HG03469 (cell line): ENCODE results near the gene LCN10.

Experiments used
- ATAC-seq: cut with Tn5 transposase; IDR thresholded peaks from one replicate; pipeline ENCODE4 v1.9.1; 2021; ENCODE audit warnings: mild to moderate bottlenecking, moderate library complexity, moderate number of reproducible peaks; ENCODE audit not compliant: unreplicated experiment

The LCN10 gene

DNA sequence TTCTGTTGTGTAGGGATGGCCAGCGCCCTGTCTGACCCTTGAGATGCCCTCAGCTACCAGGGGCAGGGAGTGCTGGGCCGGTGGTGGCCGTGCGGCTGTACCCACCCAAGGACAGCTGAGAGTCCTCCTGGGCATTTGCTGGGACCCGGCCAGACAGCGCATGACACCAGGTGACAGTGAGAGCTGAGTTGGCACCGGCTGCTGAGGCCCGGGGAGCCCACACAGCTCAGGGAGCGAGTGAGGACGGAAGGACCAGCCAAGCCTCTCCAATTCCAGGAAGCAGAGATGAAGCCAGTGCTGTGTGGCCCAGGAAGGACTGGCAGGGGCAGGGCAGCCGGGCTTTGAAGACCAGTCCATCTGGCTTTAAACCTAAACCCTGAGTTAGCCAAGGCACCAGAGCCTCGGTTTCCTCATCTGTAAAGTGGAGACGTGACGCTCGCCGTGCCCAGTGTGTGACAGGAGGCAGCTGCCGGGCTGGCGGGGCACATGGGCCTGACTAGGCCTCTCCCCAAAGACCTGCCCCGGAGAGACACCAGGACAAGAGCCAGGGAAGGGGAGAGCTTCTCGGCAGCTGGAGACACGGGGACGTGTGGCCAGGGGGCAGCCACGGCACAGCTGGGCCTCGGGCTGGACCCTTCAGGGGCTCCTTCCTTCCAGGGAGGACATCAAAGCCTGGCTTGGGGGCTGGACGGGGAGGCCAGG is 52.5 kb downstream of the LCN10 start:
- no peak for ATAC-seq

DNA sequence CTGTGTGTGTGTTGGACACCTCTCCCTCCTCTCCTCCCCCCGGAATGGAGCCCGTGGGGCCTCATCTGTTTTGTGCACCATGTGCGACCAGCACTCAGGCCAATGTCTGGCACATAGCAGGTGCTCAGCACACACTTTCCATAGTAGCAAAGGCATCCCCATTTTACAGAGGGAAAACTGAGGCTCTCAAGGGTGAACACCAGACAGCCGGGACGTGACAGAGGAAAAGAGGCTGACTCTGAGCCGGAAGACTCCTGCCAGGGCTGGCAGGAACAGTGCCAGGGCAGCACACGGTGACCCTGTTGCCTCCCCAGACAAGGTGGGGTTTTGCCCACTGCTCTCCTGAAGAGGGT is 53.7 kb downstream of the LCN10 start:
- no peak for ATAC-seq

DNA sequence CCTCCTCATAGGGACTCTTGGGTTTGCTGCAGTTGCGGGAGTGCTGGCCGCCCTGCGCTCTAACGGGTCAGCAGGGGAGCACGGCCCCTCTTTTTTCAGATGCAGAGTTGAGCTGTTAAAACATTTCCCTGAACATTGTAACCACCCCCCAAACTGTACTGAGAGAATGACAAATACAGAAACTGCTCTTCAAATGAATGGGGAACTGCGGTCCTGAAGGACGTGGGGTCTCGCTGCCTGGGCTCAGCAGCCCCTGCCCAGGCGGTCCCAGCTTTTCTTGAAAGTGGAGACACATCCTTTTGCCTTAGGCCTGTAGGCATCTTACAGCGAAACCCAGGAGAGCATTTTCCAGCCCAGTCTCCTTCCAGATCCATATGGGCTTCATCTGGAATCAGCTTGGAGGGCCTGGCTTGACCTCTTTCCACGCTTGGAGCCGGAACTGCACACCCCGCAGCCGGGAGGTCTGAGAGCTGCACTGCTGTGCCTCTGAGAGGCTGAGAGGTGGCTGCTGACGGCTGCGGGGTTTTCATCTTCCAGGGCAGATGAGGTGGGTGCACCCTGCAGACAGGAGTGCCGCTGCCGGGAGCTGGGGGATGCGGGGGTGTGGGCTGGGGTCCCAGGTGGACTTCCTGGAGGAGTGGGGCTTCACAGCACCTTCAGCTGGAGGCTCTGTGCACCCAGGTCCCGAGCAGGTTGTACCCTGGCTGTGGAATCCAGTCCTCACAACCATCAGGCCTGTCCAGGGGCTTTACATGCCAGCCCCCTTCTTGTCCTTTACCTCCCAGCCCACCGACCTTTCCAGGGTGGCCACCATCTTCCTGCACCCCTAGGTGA is 54.2 kb downstream of the LCN10 start:
- ATAC-seq = no peak
